ENCODE results near the gene HOXB7. TPM values are rescaled to one million over a fixed set of nuclear protein-coding genes. Genes with fewer than 3 reads are reported as not detected.
A peak's percentile ranks its signal among the peaks of the same experiment; 100 is the strongest.

Gene HOXB7
- total RNA-seq: 2.4 TPM
- long read RNA-seq, transcript HOXB7-201 (2 exons, 1,371 nt): major isoform, 5 of 8 reads
- long read RNA-seq, partial matches to known transcripts: 0 of 8 reads
- long read RNA-seq, other reads (novel, unspliced or antisense): 3 of 8 reads

GRCh38 chr17:48610282-48611211, at the start of gene HOXB7:
HOXB7 (minus strand) TSS chr17:48611017; CDS start chr17:48610918, 99 bp downstream.
- H3K36me3 ChIP-seq: no peaks in the 10 kb centered on the region
- H3K27ac ChIP-seq: peak within 1 kb of the TSS; percentile 66
- intact Hi-C loops (cut with DNase I): no loop called here
- peaks cover 98% of the 10 kb centered on the region for H3K27me3 ChIP-seq (ENCODE audit: low read depth)
- H3K4me1 ChIP-seq: peaks cover 38% of the 10 kb centered on the region
- DNase-seq (peak; percentile 67), ATAC-seq (peak; percentile 56 to 73)
- no peaks in the 10 kb centered on the region for H3K9me3 ChIP-seq
- peak within 1 kb of the TSS; percentile 64 for H3K4me3 ChIP-seq
- no peak for TF ChIP-seq CTCF (IDR thresholded peaks at IDR 0.05)

- ATAC-seq (no peak), DNase-seq (no peak)
- no peak overlapping the region for H3K4me3 ChIP-seq
- peaks cover 7% of the 10 kb centered on the region for H3K27me3 ChIP-seq (ENCODE audit: low read depth)
- H3K4me1 ChIP-seq: no peaks in the 10 kb centered on the region
- no peaks in the 10 kb centered on the region for H3K36me3 ChIP-seq
- intact Hi-C loops (cut with DNase I): no loop called here
- no peak overlapping the region for H3K27ac ChIP-seq
- no peaks in the 10 kb centered on the region for H3K9me3 ChIP-seq
- TF ChIP-seq CTCF (IDR thresholded peaks at IDR 0.05): no peak
These were observed 45.1 kb upstream of the HOXB7 start for GRCh38 chr17:48655913-48656312.

GRCh38 chr17:48649741-48650140, 38.9 kb upstream of the HOXB7 start:
- TF ChIP-seq CTCF (IDR thresholded peaks at IDR 0.05): no peak
- no peak for ATAC-seq
- H3K27me3 ChIP-seq (ENCODE audit: low read depth): peaks cover 65% of the 10 kb centered on the region
- no peak overlapping the region for H3K27ac ChIP-seq
- peaks cover 13% of the 10 kb centered on the region for H3K4me1 ChIP-seq
- no peak overlapping the region for H3K4me3 ChIP-seq
- no peaks in the 10 kb centered on the region for H3K9me3 ChIP-seq
- intact Hi-C loops (cut with DNase I): no loop called here
- no peak for DNase-seq
- H3K36me3 ChIP-seq: no peaks in the 10 kb centered on the region

- intact Hi-C loops (cut with DNase I): no loop called here
- DNase-seq (no peak), ATAC-seq (no peak)
- Histone ChIP-seq H3K4me3 (no peak overlapping the region), H3K27ac (no peak overlapping the region), H3K27me3 (ENCODE audit: low read depth) (peaks cover 76% of the 10 kb centered on the region), H3K9me3 (no peaks in the 10 kb centered on the region), H3K36me3 (no peaks in the 10 kb centered on the region), H3K4me1 (peaks cover 13% of the 10 kb centered on the region)
- no peak for TF ChIP-seq CTCF (IDR thresholded peaks at IDR 0.05)
These were observed 37.1 kb upstream of the HOXB7 start for GRCh38 chr17:48647963-48648245.

GRCh38 chr17:48647103-48647962, 36.5 kb upstream of the HOXB7 start:
- no peak for TF ChIP-seq CTCF (IDR thresholded peaks at IDR 0.05)
- Histone ChIP-seq H3K9me3 (no peaks in the 10 kb centered on the region), H3K27ac (no peak overlapping the region), H3K36me3 (no peaks in the 10 kb centered on the region), H3K4me3 (peak overlapping the region; percentile 53), H3K4me1 (peaks cover 13% of the 10 kb centered on the region), H3K27me3 (ENCODE audit: low read depth) (peaks cover 82% of the 10 kb centered on the region)
- DNase-seq (no peak), ATAC-seq (peak in 1 of 2 donors; percentile 32)
- intact Hi-C loops (cut with DNase I): no loop called here
